SU-DHL-6 (cell line): ENCODE data around the gene IQSEC3.

Experiments used
- H2AFZ ChIP-seq: fragments of 200-600 bp; sonication (generic); 2 replicates; pipeline ENCODE4 v1.6.1; 2014; ENCODE audit warnings: low read depth, mild to moderate bottlenecking, moderate library complexity, mixed read lengths, antibody characterized with exemption, low read length; ENCODE audit not compliant: severe bottlenecking
- H3F3A ChIP-seq: fragments of 200-600 bp; shearing (Covaris generic); 2 replicates; pipeline ENCODE4 v1.6.0; 2016; ENCODE audit warnings: antibody characterized with exemption, mild to moderate bottlenecking; ENCODE audit not compliant: insufficient read depth
- H3K27ac ChIP-seq: fragments of 200-600 bp; sonication (generic); 2 replicates; pipeline ENCODE4 v1.5.1; 2016; ENCODE audit warnings: low read depth, mild to moderate bottlenecking, low read length, moderate library complexity, mixed read lengths
- H3K27me3 ChIP-seq: fragments of 200-600 bp; sonication (generic), shearing (Covaris generic); 2 replicates; pipeline ENCODE4 v1.6.0; 2014; ENCODE audit warnings: mild to moderate bottlenecking, low read length
- H3K36me3 ChIP-seq: fragments of 200-600 bp; sonication (generic); 2 replicates; pipeline ENCODE4 v1.6.1; 2014; ENCODE audit warnings: mild to moderate bottlenecking, low read length, mixed read lengths
- H3K4me2 ChIP-seq: fragments of 300-600, 200-600 bp; shearing (Covaris generic), sonication (generic); 2 replicates; pipeline ENCODE4 v1.6.0; 2014; ENCODE audit warnings: low read length, low read depth, mild to moderate bottlenecking; ENCODE audit not compliant: poor library complexity, severe bottlenecking
- H3K4me3 ChIP-seq: fragments of 200-600 bp; sonication (generic); 2 replicates; pipeline ENCODE4 v1.5.1; 2014; ENCODE audit warnings: antibody characterized with exemption, low read length, mild to moderate bottlenecking, mixed read lengths; ENCODE audit not compliant: insufficient read depth, poor library complexity, severe bottlenecking
- H3K79me2 ChIP-seq: fragments of 200-600 bp; sonication (generic); 2 replicates; pipeline ENCODE4 v1.6.1; 2014; ENCODE audit warnings: mild to moderate bottlenecking, low read length, moderate library complexity; ENCODE audit not compliant: insufficient read depth
- H3K9ac ChIP-seq: fragments of 200-600 bp; sonication (generic); 2 replicates; pipeline ENCODE4 v1.7.0; 2014; ENCODE audit warnings: mild to moderate bottlenecking, low read length
- H3K9me2 ChIP-seq: fragments of 200-600 bp; sonication (generic); replicated peaks from 2 replicates; pipeline ENCODE4 v1.6.1; 2014; ENCODE audit warnings: low read length; ENCODE audit not compliant: insufficient read depth
- H3K9me3 ChIP-seq: fragments of 200-600 bp; sonication (generic); 2 replicates; pipeline ENCODE4 v1.6.1; 2014; ENCODE audit warnings: low read length, mixed read lengths; ENCODE audit not compliant: insufficient read depth
- H4K20me1 ChIP-seq: fragments of 200-600 bp; sonication (generic); 2 replicates; pipeline ENCODE4 v1.6.1; 2014; ENCODE audit warnings: low read depth, mild to moderate bottlenecking, antibody characterized with exemption, low read length, moderate library complexity, mixed read lengths
- CTCF ChIP-seq: fragments of 200-600 bp; sonication (generic); IDR thresholded peaks from one replicate; pipeline ENCODE4 v1.5.1; 2017; ENCODE audit warnings: antibody characterized with exemption, mild to moderate bottlenecking, low read length, moderate library complexity; ENCODE audit not compliant: insufficient read depth, poor library complexity, severe bottlenecking
- EZH2phosphoT487 ChIP-seq: fragments of 200-600 bp; sonication (generic), shearing (Covaris generic); conservative IDR thresholded peaks from 2 replicates; pipeline ENCODE4 v1.6.1; 2018; ENCODE audit warnings: mild to moderate bottlenecking, antibody characterized with exemption, low read length, moderate library complexity, mixed read lengths

The IQSEC3 gene

GRCh38 chr12:139585-139984, 73.0 kb downstream of the IQSEC3 start:
- no peak overlapping the region for H2AFZ ChIP-seq
- H3K9me3 ChIP-seq: no peaks in the 10 kb centered on the region
- TF ChIP-seq CTCF (no peak), EZH2phosphoT487 (no peak)
- H3K9ac ChIP-seq: no peak overlapping the region
- H4K20me1 ChIP-seq: no peaks in the 10 kb centered on the region
- no peaks in the 10 kb centered on the region for H3F3A ChIP-seq
- H3K9me2 ChIP-seq: no peaks in the 10 kb centered on the region
- H3K79me2 ChIP-seq: no peaks in the 10 kb centered on the region
- H3K4me3 ChIP-seq: no peak overlapping the region
- H3K36me3 ChIP-seq: no peaks in the 10 kb centered on the region
- no peaks in the 10 kb centered on the region for H3K27me3 ChIP-seq
- H3K4me2 ChIP-seq: no peak overlapping the region
- no peak overlapping the region for H3K27ac ChIP-seq

GRCh38 chr12:140162-140561, 73.6 kb downstream of the IQSEC3 start:
- no peaks in the 10 kb centered on the region for H3K36me3 ChIP-seq
- H3K79me2 ChIP-seq: no peaks in the 10 kb centered on the region
- H3K27me3 ChIP-seq: no peaks in the 10 kb centered on the region
- no peak overlapping the region for H3K27ac ChIP-seq
- H3K4me3 ChIP-seq: no peak overlapping the region
- H4K20me1 ChIP-seq: no peaks in the 10 kb centered on the region
- TF ChIP-seq CTCF (no peak), EZH2phosphoT487 (no peak)
- H3K4me2 ChIP-seq: no peak overlapping the region
- no peaks in the 10 kb centered on the region for H3K9me3 ChIP-seq
- H2AFZ ChIP-seq: no peak overlapping the region
- H3F3A ChIP-seq: no peaks in the 10 kb centered on the region
- no peaks in the 10 kb centered on the region for H3K9me2 ChIP-seq
- H3K9ac ChIP-seq: no peak overlapping the region

- no peaks in the 10 kb centered on the region for H3K36me3 ChIP-seq
- no peaks in the 10 kb centered on the region for H3K27me3 ChIP-seq
- no peak overlapping the region for H3K4me3 ChIP-seq
- no peak overlapping the region for H2AFZ ChIP-seq
- no peaks in the 10 kb centered on the region for H4K20me1 ChIP-seq
- no peak for TF ChIP-seq EZH2phosphoT487
- no peak for TF ChIP-seq CTCF
- no peak overlapping the region for H3K4me2 ChIP-seq
- no peaks in the 10 kb centered on the region for H3K9me2 ChIP-seq
- H3F3A ChIP-seq: no peaks in the 10 kb centered on the region
- H3K9me3 ChIP-seq: no peaks in the 10 kb centered on the region
- H3K79me2 ChIP-seq: no peaks in the 10 kb centered on the region
- no peak overlapping the region for H3K27ac ChIP-seq
- no peak overlapping the region for H3K9ac ChIP-seq
Measured at GRCh38 chr12:143964-144649, 77.5 kb downstream of the IQSEC3 start.
